NB4 (cell line): ENCODE data around the gene PRKG1.

Source experiments
- DNase-seq: peaks from one replicate; pipeline ENCODE4 v3.0.0; 2010; ENCODE audit warnings: low read depth
- H3K4me3 ChIP-seq: one replicate; pipeline ENCODE4 v1.5.1; 2011; ENCODE audit warnings: mild to moderate bottlenecking, low read depth, low read length, moderate library complexity
- MYC ChIP-seq: IDR thresholded peaks from 2 replicates; pipeline ENCODE4 v1.6.1; 2011; ENCODE audit warnings: low read depth, low read length
- POLR2A ChIP-seq: IDR thresholded peaks from 2 replicates; pipeline ENCODE4 v1.6.1; 2011; ENCODE audit warnings: mild to moderate bottlenecking; ENCODE audit not compliant: insufficient read length; ENCODE audit errors: extremely low read depth
- TF ChIP-seq, protein P1 (sequence below): IDR thresholded peaks from 2 replicates; pipeline ENCODE4 v1.6.1; 2011; ENCODE audit warnings: low read depth, low read length
- TF ChIP-seq, protein P2 (sequence below): IDR thresholded peaks from one replicate; pipeline ENCODE4 v1.5.1; 2012; ENCODE audit warnings: low read depth, low read length

PRKG1 gene

DNA sequence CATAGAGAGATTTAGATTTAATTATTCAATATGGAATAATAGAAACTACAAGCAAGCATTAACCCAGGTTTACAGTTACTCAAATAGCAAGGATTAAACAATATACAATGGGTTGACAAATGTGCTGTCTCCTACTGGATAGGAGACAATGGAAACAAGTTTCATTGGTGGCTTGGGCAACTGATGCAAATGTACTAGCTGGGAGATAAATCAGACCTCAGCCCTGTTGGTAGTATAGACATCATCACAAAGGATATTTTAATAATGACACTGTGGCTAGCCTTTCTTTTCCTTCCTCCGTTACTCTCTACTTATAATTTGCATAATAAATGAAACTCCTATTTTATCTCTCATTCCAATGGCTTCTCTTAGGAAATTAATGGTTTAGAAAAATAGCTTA lies 1143.2 kb downstream of the PRKG1 start:
- no peak for DNase-seq
- H3K4me3 ChIP-seq = no peak overlapping the region
- TF ChIP-seq, protein P1, sequence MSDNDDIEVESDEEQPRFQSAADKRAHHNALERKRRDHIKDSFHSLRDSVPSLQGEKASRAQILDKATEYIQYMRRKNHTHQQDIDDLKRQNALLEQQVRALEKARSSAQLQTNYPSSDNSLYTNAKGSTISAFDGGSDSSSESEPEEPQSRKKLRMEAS = no peak
- no peak for TF ChIP-seq MYC

DNA sequence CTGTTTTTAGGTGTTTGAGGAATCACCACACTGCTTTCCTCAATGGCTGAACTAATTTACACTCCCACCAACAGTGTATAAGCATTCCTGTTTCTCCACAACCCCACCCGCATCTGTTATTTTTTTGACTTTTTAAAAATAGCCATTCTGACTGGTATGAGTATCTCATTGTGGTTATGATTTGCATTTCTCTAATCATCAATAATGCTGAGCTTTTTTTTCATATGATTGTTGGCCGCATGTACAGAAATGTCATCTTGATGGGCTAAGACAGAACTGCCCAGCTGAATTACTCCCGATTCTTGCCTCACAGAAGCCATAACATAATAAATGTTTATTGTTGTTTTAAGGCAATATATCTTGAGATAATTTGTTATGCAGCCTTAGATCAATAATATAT lies 1146.7 kb downstream of the PRKG1 start:
- TF ChIP-seq, protein P2, sequence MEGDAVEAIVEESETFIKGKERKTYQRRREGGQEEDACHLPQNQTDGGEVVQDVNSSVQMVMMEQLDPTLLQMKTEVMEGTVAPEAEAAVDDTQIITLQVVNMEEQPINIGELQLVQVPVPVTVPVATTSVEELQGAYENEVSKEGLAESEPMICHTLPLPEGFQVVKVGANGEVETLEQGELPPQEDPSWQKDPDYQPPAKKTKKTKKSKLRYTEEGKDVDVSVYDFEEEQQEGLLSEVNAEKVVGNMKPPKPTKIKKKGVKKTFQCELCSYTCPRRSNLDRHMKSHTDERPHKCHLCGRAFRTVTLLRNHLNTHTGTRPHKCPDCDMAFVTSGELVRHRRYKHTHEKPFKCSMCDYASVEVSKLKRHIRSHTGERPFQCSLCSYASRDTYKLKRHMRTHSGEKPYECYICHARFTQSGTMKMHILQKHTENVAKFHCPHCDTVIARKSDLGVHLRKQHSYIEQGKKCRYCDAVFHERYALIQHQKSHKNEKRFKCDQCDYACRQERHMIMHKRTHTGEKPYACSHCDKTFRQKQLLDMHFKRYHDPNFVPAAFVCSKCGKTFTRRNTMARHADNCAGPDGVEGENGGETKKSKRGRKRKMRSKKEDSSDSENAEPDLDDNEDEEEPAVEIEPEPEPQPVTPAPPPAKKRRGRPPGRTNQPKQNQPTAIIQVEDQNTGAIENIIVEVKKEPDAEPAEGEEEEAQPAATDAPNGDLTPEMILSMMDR = no peak
- TF ChIP-seq MYC (no peak), POLR2A (no peak)
- TF ChIP-seq, protein P1 = no peak
- DNase-seq = no peak
- no peak overlapping the region for H3K4me3 ChIP-seq

DNA sequence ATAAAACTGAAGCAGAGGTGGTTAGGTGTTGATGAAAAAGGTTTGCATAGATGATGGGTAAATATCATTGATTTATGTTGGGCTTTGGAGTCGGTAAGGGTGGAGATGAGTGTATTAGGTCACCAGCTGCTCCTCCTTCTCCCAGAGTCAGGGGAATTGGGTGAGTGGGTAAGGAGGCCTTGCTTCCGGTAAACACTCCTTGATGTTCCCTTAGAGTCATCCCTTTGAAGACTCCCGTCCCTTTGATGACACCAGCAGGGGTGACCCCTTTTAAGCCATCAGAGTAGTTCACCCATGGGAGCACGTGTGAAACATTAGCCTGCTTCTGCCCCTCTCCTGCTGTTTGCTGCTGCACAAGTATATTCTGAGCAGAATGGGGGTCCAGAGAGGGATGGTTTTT lies 1147.6 kb downstream of the PRKG1 start:
- TF ChIP-seq POLR2A = no peak
- TF ChIP-seq MYC = no peak
- TF ChIP-seq, protein P1 = no peak
- TF ChIP-seq, protein P2 = no peak
- H3K4me3 ChIP-seq = no peak overlapping the region
- DNase-seq = no peak

DNA sequence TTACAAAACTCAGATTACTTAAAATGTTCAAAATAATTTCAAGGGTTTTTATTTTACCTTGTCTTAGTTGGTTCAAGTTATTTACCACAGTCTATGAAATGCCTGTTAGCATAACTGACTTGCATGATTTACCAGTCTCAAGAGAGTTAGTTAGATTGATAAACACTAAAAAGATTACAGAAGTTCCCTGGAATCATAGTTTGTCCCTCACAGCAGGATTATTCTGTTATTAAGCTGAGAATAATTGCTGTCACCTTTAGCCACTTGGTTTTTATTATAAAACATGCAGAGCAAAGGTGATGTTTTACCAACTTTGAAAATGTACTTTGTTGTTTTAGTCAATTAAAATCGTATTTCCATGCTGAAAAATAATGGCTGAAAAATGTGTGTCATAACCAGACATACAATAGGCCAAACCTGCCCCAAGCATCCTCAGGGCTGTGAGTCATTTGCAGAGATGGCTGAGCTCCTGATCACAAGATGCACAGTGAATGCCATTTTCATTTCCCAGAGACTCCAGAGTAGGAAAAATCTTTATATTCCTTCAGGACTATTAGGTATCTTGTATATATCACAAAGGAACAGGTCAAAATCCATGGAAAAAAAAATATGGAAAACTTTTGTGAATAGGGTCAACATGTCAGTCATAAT lies 1152.0 kb downstream of the PRKG1 start:
- DNase-seq = no peak
- TF ChIP-seq POLR2A = no peak
- no peak for TF ChIP-seq MYC
- TF ChIP-seq, protein P2 = no peak
- TF ChIP-seq, protein P1 = no peak
- no peak overlapping the region for H3K4me3 ChIP-seq

DNA sequence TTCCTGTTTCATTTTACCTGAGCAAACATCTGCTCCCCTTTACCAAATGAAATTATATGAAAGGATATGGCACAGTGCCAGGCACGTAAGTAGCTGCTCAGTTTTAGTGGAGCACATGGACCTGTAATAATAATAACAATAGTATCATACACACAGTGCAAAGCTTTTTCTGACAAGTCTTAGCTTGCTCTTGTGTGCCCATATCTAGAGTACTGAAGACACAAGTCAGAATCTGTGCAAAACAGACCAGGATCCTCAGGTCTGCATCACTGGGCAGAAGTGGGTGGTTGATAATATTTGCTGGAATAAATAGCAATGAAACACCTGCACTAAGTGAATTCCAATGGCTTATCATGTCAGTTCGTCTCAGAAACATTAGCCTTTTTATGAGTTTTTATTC lies 1154.3 kb downstream of the PRKG1 start:
- DNase-seq = no peak
- TF ChIP-seq POLR2A (no peak), MYC (no peak)
- TF ChIP-seq, protein P2 = no peak
- TF ChIP-seq, protein P1 = no peak
- no peak overlapping the region for H3K4me3 ChIP-seq

DNA sequence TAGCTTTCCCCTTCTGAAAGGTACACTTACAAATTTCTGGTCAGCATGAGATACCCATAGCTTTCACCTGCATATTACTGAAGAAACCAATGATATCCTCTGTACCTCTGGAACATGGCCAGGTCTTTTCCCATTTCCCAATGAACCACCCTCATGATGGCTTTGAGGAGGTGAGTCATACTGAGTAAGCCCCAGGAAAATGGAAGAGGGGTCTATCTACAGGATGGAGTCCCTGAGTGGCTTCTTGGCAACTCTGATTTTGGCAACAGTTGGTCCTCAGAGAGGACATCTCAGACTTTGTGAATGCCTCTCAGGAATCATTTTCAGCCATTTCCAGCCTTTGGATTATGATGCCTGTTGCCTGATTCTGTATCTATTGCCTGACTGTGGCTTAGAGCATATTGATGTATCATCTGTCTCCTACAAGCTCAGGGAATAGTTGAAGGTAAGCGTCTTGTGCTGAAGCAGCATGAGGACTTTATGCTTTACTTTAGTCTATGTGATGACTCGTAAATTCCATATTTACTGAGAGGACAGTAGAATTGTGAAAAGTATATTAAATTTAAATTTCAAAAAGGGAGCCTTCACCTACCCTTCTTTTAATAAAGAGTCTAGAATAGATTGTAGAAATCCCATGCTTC lies 1155.1 kb downstream of the PRKG1 start:
- no peak for DNase-seq
- no peak overlapping the region for H3K4me3 ChIP-seq
- TF ChIP-seq, protein P2 = no peak
- TF ChIP-seq POLR2A (no peak), MYC (no peak)
- TF ChIP-seq, protein P1 = no peak
